ENCODE measurements around the gene BAIAP2. TPM values are rescaled to one million over a fixed set of nuclear protein-coding genes. Genes with fewer than 3 reads are reported as not detected.

The BAIAP2 gene
- total and polyA plus RNA-seq, 2 of the 13 experiments (the other 11 are each of a cell fraction or from before 2014, with no cell fraction given) = 22.5 to 24.0 TPM

DNA sequence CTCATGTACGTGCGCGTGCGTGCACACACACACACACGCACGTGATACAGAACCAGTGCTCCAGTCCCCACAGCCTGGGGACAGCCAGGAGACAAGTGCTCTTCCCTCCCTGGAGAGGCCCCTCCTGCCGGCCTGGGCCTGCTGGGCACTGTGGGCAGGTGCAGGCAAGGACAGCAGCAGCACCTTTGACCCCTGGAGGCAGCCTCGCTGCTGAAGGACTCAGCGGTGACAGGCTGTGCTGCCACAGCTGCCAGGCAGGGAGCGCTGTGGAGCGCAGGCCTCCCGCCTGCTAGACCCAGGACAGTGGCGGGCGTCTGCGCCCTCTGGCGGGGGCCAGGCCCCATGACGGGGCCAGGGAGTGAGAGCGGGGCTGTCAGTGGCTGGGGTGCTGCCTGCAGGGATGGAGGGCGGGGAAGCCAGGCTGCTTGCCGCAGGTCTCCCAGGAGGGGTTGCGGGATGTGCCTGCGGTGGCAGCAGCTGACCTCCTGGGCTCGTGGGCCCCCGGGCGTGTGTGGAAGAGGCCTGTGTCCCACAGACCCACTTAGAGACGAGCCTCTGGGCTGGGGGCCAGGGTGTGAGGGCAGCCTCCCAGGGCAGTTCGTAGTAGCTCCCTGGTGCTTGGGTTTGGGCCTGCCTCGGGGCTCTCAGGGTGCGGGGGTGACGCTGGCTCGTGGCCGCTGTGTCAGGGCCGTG, 66.8 kb downstream of the BAIAP2 start (continued):
- TF ChIP-seq MTA1 (CRISPR knock-in tag; IDR thresholded peaks at IDR 0.05; ENCODE audit: borderline replicate concordance) = peak; percentile 97
- TF ChIP-seq KDM5B (CRISPR knock-in tag; IDR thresholded peaks at IDR 0.05; ENCODE audit: borderline replicate concordance) = peak; percentile 96
- peak; percentile 87; the same call in 1 of the 2 replicates for TF ChIP-seq TOE1 (CRISPR knock-in tag; IDR thresholded peaks at IDR 0.05)
- peak; percentile 94 for TF ChIP-seq AGO2 (optimal IDR thresholded peaks at IDR 0.05; ENCODE audit: low read depth, low read length)
- TF ChIP-seq FOXA1 (IDR thresholded peaks at IDR 0.05) = no peak
- peak; percentile 53; the same call in 1 of the 2 replicates for TF ChIP-seq FOXA1 (CRISPR knock-in tag; IDR thresholded peaks at IDR 0.05)
- TF ChIP-seq ZKSCAN8 (CRISPR knock-in tag; IDR thresholded peaks at IDR 0.05; ENCODE audit: borderline replicate concordance) = peak; percentile 94; the same call in 1 of the 2 replicates
- TF ChIP-seq, protein P1, sequence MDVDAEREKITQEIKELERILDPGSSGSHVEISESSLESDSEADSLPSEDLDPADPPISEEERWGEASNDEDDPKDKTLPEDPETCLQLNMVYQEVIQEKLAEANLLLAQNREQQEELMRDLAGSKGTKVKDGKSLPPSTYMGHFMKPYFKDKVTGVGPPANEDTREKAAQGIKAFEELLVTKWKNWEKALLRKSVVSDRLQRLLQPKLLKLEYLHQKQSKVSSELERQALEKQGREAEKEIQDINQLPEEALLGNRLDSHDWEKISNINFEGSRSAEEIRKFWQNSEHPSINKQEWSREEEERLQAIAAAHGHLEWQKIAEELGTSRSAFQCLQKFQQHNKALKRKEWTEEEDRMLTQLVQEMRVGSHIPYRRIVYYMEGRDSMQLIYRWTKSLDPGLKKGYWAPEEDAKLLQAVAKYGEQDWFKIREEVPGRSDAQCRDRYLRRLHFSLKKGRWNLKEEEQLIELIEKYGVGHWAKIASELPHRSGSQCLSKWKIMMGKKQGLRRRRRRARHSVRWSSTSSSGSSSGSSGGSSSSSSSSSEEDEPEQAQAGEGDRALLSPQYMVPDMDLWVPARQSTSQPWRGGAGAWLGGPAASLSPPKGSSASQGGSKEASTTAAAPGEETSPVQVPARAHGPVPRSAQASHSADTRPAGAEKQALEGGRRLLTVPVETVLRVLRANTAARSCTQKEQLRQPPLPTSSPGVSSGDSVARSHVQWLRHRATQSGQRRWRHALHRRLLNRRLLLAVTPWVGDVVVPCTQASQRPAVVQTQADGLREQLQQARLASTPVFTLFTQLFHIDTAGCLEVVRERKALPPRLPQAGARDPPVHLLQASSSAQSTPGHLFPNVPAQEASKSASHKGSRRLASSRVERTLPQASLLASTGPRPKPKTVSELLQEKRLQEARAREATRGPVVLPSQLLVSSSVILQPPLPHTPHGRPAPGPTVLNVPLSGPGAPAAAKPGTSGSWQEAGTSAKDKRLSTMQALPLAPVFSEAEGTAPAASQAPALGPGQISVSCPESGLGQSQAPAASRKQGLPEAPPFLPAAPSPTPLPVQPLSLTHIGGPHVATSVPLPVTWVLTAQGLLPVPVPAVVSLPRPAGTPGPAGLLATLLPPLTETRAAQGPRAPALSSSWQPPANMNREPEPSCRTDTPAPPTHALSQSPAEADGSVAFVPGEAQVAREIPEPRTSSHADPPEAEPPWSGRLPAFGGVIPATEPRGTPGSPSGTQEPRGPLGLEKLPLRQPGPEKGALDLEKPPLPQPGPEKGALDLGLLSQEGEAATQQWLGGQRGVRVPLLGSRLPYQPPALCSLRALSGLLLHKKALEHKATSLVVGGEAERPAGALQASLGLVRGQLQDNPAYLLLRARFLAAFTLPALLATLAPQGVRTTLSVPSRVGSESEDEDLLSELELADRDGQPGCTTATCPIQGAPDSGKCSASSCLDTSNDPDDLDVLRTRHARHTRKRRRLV (CRISPR knock-in tag; IDR thresholded peaks at IDR 0.05) = no peak; the same call in 1 of the 2 replicates
- TF ChIP-seq, protein P2, sequence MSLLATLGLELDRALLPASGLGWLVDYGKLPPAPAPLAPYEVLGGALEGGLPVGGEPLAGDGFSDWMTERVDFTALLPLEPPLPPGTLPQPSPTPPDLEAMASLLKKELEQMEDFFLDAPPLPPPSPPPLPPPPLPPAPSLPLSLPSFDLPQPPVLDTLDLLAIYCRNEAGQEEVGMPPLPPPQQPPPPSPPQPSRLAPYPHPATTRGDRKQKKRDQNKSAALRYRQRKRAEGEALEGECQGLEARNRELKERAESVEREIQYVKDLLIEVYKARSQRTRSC (CRISPR knock-in tag; IDR thresholded peaks at IDR 0.05; ENCODE audit: low read depth) = 0 out of 2 replicates have a peak, but pooled peaks have one; percentile 31
- TF ChIP-seq, protein P3, sequence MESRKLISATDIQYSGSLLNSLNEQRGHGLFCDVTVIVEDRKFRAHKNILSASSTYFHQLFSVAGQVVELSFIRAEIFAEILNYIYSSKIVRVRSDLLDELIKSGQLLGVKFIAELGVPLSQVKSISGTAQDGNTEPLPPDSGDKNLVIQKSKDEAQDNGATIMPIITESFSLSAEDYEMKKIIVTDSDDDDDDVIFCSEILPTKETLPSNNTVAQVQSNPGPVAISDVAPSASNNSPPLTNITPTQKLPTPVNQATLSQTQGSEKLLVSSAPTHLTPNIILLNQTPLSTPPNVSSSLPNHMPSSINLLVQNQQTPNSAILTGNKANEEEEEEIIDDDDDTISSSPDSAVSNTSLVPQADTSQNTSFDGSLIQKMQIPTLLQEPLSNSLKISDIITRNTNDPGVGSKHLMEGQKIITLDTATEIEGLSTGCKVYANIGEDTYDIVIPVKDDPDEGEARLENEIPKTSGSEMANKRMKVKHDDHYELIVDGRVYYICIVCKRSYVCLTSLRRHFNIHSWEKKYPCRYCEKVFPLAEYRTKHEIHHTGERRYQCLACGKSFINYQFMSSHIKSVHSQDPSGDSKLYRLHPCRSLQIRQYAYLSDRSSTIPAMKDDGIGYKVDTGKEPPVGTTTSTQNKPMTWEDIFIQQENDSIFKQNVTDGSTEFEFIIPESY (CRISPR knock-in tag; IDR thresholded peaks at IDR 0.05) = peak; percentile 97
- TF ChIP-seq, protein P4, sequence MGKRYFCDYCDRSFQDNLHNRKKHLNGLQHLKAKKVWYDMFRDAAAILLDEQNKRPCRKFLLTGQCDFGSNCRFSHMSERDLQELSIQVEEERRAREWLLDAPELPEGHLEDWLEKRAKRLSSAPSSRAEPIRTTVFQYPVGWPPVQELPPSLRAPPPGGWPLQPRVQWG (CRISPR knock-in tag; IDR thresholded peaks at IDR 0.05; ENCODE audit: borderline replicate concordance, low read depth) = no peak
